Measurements from ENCODE around the gene LUM.

Gene LUM

GRCh38 chr12:91073426-91073825 lies 37.9 kb downstream of the LUM start:
- H3K9me3 ChIP-seq (ENCODE audit: control insufficient read depth, insufficient read depth, low read depth, low read length) = no peaks in the 10 kb centered on the region
- peaks cover 11% of the 10 kb centered on the region for H3K4me1 ChIP-seq (ENCODE audit: control insufficient read depth, insufficient read depth, low read length)
- TF ChIP-seq ZNF157 (tag by site-specific recombination; IDR thresholded peaks at IDR 0.05) (no peak), ZSCAN4 (tag by site-specific recombination; IDR thresholded peaks at IDR 0.05) (no peak), ZNF555 (tag by site-specific recombination; conservative IDR thresholded peaks at IDR 0.05) (no peak), ZNF544 (tag by site-specific recombination; IDR thresholded peaks at IDR 0.05) (no peak), ZNF792 (tag by site-specific recombination; IDR thresholded peaks at IDR 0.05) (no peak), IKZF3 (tag by site-specific recombination; IDR thresholded peaks at IDR 0.05) (no peak), ZNF146 (tag by site-specific recombination; IDR thresholded peaks at IDR 0.05) (no peak), GLI4 (tag by site-specific recombination; IDR thresholded peaks at IDR 0.05) (no peak), ZXDB (tag by site-specific recombination; IDR thresholded peaks at IDR 0.05) (no peak), ZNF701 (tag by site-specific recombination; IDR thresholded peaks at IDR 0.05) (no peak), SP3 (tag by site-specific recombination; IDR thresholded peaks at IDR 0.05) (no peak), ZNF843 (tag by site-specific recombination; IDR thresholded peaks at IDR 0.05) (no peak), ZNF600 (tag by site-specific recombination; IDR thresholded peaks at IDR 0.05) (no peak), PRDM2 (tag by site-specific recombination; IDR thresholded peaks at IDR 0.05; ENCODE audit: borderline replicate concordance) (no peak), ZNF311 (tag by site-specific recombination; IDR thresholded peaks at IDR 0.05; ENCODE audit: borderline replicate concordance) (no peak), HOXD13 (CRISPR knock-in tag; IDR thresholded peaks at IDR 0.05; ENCODE audit: borderline replicate concordance) (no peak)
- POLR2A ChIA-PET = no interaction called here
- H3K27ac ChIP-seq (ENCODE audit: extremely low read depth, low read depth, low read length) = no peak overlapping the region
- CTCF ChIA-PET = no interaction called here
- no peaks in the 10 kb centered on the region for H3K36me3 ChIP-seq (ENCODE audit: control insufficient read depth in 2 of 2, insufficient read depth in 1 of 2, low read length in 2 of 2)
- H3K4me3 ChIP-seq (ENCODE audit: low read depth, low read length) = no peak overlapping the region

- Histone ChIP-seq H3K36me3 (ENCODE audit: control insufficient read depth in 2 of 2, insufficient read depth in 1 of 2, low read length in 2 of 2) (no peaks in the 10 kb centered on the region), H3K4me3 (ENCODE audit: low read depth, low read length) (no peak overlapping the region), H3K27ac (ENCODE audit: extremely low read depth, low read depth, low read length) (no peak overlapping the region), H3K9me3 (ENCODE audit: control insufficient read depth, insufficient read depth, low read depth, low read length) (no peaks in the 10 kb centered on the region), H3K4me1 (ENCODE audit: control insufficient read depth, insufficient read depth, low read length) (peaks cover 11% of the 10 kb centered on the region)
- POLR2A ChIA-PET = no interaction called here
- CTCF ChIA-PET = interaction anchor here (0.6 to 0.7 kb wide), 3 partner anchors 66 to 309 kb away, joined by 3 to 4 read pairs (median 3); no protein-coding TSS in a partner anchor
- no peak for TF ChIP-seq ZBTB21 (tag by site-specific recombination; IDR thresholded peaks at IDR 0.05)
- TF ChIP-seq ZXDB (tag by site-specific recombination; IDR thresholded peaks at IDR 0.05) = no peak
- no peak for TF ChIP-seq ZNF777 (tag by site-specific recombination; IDR thresholded peaks at IDR 0.05; ENCODE audit: borderline replicate concordance)
- no peak for TF ChIP-seq ZNF423 (tag by site-specific recombination; IDR thresholded peaks at IDR 0.05)
- no peak for TF ChIP-seq ZNF449 (tag by site-specific recombination; IDR thresholded peaks at IDR 0.05)
- TF ChIP-seq ZNF2 (tag by site-specific recombination; IDR thresholded peaks at IDR 0.05) = no peak
- TF ChIP-seq ZNF311 (tag by site-specific recombination; IDR thresholded peaks at IDR 0.05; ENCODE audit: borderline replicate concordance) = no peak
- no peak for TF ChIP-seq ZNF529 (tag by site-specific recombination; IDR thresholded peaks at IDR 0.05; ENCODE audit: insufficient replicate concordance)
- no peak for TF ChIP-seq SP2 (tag by site-specific recombination; IDR thresholded peaks at IDR 0.05)
- no peak for TF ChIP-seq ZNF585B (tag by site-specific recombination; IDR thresholded peaks at IDR 0.05)
- no peak for TF ChIP-seq ZBTB7A (tag by site-specific recombination; IDR thresholded peaks at IDR 0.05; ENCODE audit: low read depth)
- TF ChIP-seq KLF1 (tag by site-specific recombination; IDR thresholded peaks at IDR 0.05) = no peak
- no peak for TF ChIP-seq ZNF488 (tag by site-specific recombination; IDR thresholded peaks at IDR 0.05)
- TF ChIP-seq ZBTB48 (tag by site-specific recombination; IDR thresholded peaks at IDR 0.05) = no peak
Measured at GRCh38 chr12:91072931-91073330, 38.4 kb downstream of the LUM start.

Measured in HEK293 (cell line).